Hematopoietic multipotent progenitor cell treated with erythropoietin and hydrocortisone succinate and interleukin-3 and kit ligand, for 8 days (in vitro differentiated cells): ENCODE measurements around the gene MUC12.
"Not testable (repeated sequence)": the region's sequence is repeated elsewhere in the genome, so short reads cannot be mapped to it uniquely, and the experiment has no call there.

Experiments used
- DNase-seq: peaks from one replicate; pipeline ENCODE4 v3.0.0-alpha.2; 2015

Gene MUC12

DNA sequence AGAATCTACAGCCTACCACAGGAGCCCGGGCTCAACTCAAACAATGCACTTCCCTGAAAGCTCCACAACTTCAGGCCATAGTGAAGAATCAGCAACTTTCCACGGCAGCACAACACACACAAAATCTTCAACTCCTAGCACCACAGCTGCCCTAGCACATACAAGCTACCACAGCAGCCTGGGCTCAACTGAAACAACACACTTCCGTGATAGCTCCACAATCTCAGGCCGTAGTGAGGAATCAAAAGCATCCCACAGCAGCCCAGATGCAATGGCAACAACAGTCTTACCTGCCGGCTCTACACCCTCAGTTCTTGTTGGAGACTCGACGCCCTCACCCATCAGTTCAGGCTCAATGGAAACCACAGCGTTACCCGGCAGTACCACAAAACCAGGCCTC, 22.3 kb downstream of the MUC12 start:
- DNase-seq: no peak

DNA sequence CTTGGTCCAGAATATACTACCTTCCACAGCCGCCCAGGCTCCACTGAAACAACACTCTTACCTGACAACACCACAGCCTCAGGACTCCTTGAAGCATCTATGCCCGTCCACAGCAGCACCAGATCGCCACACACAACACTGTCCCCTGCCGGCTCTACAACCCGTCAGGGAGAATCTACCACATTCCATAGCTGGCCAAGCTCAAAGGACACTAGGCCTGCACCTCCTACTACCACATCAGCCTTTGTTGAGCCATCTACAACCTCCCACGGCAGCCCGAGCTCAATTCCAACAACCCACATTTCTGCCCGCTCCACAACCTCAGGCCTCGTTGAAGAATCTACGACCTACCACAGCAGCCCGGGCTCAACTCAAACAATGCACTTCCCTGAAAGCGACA, 22.9 kb downstream of the MUC12 start:
- not testable (repeated sequence) for DNase-seq

DNA sequence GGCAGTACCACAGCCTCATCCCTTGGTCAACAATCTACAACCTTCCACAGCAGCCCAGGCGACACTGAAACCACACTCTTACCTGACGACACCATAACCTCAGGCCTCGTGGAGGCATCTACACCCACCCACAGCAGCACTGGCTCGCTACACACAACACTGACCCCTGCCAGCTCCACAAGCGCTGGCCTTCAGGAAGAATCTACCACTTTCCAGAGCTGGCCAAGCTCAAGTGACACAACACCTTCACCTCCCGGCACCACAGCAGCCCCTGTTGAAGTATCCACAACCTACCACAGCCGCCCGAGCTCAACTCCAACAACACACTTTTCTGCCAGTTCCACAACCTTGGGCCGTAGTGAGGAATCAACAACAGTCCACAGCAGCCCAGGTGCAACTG, 25.3 kb downstream of the MUC12 start:
- DNase-seq: not testable (repeated sequence)

DNA sequence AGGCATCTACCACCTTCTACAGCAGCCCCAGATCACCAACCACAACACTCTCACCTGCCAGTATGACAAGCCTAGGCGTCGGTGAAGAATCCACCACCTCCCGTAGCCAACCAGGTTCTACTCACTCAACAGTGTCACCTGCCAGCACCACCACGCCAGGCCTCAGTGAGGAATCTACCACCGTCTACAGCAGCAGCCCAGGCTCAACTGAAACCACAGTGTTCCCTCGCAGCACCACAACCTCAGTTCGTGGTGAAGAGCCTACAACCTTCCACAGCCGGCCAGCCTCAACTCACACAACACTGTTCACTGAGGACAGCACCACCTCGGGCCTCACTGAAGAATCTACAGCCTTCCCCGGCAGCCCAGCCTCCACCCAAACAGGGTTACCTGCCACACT, 29.2 kb downstream of the MUC12 start:
- not testable (repeated sequence) for DNase-seq

DNA sequence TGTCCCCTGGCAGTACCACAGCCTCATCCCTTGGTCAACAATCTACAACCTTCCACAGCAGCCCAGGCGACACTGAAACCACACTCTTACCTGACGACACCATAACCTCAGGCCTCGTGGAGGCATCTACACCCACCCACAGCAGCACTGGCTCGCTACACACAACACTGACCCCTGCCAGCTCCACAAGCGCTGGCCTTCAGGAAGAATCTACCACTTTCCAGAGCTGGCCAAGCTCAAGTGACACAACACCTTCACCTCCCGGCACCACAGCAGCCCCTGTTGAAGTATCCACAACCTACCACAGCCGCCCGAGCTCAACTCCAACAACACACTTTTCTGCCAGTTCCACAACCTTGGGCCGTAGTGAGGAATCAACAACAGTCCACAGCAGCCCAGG, 30.0 kb downstream of the MUC12 start:
- DNase-seq: not testable (repeated sequence)

DNA sequence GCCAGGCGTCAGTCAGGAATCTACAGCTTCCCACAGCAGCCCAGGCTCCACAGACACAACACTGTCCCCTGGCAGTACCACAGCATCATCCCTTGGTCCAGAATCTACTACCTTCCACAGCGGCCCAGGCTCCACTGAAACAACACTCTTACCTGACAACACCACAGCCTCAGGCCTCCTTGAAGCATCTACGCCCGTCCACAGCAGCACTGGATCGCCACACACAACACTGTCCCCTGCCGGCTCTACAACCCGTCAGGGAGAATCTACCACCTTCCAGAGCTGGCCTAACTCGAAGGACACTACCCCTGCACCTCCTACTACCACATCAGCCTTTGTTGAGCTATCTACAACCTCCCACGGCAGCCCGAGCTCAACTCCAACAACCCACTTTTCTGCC, 30.7 kb downstream of the MUC12 start:
- DNase-seq: not testable (repeated sequence)

DNA sequence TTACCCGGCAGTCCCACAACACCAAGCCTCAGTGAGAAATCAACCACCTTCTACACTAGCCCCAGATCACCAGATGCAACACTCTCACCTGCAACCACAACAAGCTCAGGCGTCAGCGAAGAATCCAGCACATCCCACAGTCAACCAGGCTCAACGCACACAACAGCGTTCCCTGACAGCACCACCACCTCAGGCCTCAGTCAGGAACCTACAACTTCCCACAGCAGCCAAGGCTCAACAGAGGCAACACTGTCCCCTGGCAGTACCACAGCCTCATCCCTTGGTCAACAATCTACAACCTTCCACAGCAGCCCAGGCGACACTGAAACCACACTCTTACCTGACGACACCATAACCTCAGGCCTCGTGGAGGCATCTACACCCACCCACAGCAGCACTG, 33.0 kb downstream of the MUC12 start:
- not testable (repeated sequence) for DNase-seq

DNA sequence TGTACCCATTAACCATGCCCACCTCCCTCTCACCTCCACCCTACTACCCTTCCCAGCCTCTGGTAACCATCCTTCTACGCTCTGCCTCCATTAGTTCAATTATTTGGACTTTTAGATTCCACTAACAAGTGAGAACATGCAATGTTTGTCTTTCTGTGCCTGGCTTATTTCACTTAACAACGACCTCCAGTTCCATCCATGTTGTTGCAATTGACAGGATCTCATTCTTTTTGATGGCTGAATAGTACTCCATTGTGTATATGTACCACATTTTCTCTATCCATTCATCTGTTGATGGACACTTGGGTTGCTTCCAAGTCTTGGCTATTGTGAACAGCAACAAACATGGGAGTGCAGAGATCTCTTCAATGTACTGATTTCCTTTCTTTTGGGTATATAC, 38.0 kb downstream of the MUC12 start:
- not testable (repeated sequence) for DNase-seq

DNA sequence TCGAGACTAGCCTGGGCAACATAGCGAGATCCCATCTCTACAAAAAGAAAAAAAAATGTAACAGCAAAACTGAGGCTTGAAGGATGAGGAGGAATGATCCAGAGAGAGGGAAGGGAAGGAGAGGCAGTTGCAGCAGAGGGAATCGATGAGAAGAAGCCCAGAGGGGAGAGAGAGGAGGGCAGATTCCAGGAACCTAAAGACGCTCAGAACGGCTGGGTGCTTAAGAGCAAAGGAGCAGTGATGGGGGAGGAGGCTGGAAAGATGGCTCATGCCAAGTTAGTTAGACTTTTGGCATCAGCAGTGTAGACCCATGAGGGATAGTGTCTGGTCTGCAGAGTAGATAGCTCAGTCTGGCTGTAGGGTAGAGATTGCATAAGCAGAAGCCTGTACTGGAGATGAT, 40.3 kb downstream of the MUC12 start:
- DNase-seq: no peak

DNA sequence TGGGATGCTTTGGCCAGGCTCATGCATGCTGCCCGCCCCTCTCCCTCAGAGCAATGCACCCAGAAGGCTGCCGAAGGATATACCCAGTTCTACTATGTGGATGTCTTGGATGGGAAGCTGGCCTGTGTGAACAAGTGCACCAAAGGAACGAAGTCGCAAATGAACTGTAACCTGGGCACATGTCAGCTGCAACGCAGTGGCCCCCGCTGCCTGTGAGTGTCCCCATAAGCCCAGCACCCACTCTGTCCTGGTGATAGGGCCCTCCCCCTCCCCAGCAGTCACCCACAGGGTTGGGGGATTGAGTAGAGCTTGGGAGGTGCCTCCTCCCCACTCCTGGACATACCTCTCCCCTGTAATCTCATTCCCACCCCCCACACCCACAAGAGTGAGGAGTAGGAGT, 43.6 kb downstream of the MUC12 start:
- DNase-seq: no peak

DNA sequence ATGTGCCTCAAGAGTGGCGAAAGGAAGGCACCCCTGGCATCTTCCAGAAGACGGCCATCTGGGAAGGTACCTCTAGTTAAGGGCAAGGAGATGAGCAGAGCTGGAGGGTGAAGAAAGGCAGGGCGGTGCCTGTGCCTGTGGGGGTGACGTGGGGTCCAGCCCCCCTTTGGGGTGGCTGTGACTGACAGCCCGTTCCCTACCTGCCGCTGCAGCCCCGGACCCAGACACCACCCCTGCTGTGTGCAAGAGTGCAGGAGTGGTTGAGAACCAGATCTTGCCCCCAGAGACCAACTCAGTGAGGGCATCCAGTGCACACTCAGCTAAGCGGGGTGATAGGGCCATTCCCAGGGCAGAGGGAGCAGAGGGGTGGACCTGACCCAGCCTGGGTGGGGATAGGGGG, 46.3 kb downstream of the MUC12 start:
- DNase-seq: no peak

DNA sequence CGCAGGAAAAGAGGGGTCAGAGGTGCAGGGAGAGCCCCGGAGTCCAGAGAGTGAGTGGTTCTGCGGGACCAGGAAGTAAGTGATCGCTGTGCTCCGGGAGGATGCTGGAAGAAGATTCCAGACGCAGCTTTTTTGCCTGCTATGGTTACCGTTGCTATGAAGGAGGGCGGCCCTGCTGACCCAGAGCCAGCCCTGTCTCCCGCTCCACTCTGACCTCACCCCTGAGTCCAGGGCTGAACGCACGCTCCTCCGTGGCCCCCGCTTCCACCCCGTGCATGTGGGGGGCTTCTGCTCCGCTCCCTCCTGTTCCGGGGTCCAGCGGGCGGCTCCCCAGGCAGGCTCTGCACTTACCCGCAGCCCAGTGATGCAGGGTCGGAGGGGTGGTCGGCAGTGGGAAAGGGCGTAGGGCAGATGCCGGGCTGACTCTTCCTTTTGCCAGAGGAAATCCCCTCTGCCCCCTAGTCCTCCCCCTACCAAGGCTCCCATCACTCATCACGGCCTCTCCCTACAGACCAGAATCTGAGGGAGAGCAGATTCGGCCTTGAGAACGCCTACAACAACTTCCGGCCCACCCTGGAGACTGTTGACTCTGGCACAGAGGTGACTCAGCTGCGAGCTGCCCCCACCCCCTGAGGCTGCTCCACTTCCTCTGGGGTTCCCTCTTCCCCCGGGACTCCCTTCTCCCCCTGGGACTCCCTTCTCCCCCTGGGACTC, 47.9 kb downstream of the MUC12 start:
- peak; percentile 35 for DNase-seq

DNA sequence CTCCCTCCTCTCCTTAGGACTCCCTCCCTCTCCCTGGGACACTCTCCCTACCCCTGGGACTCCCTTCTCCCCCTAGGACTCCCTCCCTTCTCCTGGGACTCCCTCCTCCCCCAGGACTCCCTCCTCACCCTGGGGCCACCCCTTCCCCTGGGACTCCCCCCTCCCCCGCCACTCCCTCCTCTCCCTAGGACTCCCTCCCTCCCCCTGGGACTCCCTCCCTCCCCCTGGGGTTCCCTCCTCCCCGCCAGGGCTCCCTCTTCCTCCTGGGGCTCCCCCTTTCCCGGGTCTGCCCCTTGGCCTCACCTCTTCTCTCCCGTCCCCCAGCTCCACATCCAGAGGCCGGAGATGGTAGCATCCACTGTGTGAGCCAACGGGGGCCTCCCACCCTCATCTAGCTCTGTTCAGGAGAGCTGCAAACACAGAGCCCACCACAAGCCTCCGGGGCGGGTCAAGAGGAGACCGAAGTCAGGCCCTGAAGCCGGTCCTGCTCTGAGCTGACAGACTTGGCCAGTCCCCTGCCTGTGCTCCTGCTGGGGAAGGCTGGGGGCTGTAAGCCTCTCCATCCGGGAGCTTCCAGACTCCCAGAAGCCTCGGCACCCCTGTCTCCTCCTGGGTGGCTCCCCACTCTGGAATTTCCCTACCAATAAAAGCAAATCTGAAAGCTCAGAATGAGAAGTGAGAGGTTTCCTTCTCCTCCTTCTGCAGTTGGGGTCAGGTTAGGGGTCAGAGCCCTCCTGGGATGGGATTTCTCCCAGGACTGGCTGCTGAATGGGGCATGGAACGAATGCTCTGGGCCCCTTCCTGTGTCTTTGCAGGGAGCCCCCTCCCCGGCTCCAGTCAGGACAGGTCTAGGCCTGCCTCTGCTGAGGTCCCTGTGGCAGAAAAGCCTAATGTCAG, 49.2 kb downstream of the MUC12 start:
- DNase-seq: no peak

DNA sequence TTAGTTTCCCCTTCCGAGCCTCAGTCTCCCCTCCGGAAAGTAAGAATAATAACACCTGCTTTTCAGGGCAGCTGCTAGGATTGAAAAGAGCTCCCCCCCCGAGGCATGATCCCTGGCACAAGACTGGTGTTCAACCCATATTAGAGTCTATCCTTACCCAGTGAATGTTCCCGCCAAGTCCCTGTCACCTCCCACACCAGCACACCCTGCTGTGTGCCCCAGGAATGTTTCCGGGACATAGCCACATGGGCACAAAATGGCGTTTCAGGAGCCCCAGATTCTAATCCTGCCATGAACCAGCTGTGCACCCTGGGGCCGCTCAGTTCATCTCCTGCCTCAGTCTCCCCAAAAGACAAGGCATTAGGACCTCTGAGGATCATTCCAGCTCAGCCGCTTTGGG, 51.1 kb downstream of the MUC12 start:
- DNase-seq: no peak

DNA sequence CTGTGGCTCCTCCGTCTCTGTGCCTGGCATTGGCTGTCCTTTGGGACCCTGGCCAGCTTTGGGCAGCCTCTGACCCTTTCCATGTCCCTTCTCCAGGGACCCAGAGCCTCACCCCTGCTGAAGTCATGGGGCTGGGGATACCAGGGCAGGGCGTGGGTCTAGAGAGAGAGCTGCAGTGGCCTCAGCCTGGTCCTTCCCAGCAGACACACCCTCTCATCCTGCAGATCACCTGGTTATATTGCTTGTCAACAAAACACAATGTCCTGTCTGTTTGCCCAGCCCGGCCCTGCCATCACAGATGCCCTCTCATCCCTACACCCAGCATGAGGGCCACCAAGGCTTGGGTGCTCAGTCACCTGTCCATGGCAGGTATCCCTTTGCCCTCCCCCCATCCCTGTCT, 52.3 kb downstream of the MUC12 start:
- DNase-seq: no peak

DNA sequence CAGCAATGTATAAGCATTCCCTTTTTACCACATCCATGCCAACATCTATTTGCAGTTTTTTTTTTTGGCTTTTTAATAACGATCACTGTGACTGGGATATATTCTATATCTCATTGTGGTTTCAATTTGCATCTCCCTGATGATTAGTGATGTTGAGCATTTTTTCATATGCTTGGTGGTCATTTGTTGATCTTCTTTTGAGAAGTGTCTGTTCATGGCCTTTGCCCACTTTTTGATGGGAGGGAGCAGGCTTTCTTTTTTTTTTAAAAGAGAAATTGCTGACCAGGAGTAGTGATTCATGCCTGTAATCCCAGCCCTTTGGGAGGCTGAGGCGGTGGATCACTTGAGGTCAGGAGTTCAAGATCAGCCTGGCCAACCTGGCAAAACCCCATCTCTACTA, 54.5 kb downstream of the MUC12 start:
- no peak for DNase-seq

DNA sequence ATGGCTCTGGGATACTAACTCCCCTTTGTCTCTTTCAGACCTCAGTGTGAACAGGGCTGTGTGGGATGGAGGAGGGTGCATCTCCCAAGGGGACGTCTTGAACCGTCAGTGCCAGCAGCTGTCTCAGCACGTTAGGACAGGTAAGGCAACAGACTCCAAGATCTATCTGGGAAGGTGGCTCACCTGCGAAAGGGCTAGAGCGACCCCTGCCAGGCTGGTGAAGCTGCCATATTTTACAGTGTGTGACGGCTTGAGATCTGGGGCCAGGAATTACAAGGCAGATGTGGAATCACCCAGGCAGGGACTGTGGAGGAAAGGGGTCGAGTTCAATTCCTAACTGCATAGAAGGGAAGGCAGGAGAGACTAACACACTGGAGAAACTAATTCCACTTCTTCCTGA, 61.7 kb downstream of the MUC12 start:
- no peak for DNase-seq

DNA sequence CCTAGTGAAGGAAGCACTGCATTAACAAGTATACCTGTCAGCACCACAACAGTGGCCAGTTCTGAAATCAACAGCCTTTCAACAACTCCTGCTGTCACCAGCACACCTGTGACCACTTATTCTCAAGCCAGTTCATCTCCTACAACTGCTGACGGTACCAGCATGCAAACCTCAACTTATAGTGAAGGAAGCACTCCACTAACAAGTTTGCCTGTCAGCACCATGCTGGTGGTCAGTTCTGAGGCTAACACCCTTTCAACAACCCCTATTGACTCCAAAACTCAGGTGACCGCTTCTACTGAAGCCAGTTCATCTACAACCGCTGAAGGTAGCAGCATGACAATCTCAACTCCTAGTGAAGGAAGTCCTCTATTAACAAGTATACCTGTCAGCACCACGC, 66.6 kb downstream of the MUC12 start:
- no peak for DNase-seq

DNA sequence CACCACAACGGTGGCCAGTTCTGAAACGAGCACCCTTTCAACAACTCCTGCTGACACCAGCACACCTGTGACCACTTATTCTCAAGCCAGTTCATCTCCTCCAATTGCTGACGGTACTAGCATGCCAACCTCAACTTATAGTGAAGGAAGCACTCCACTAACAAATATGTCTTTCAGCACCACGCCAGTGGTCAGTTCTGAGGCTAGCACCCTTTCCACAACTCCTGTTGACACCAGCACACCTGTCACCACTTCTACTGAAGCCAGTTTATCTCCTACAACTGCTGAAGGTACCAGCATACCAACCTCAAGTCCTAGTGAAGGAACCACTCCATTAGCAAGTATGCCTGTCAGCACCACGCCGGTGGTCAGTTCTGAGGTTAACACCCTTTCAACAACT, 71.9 kb downstream of the MUC12 start:
- DNase-seq: not testable (repeated sequence)

DNA sequence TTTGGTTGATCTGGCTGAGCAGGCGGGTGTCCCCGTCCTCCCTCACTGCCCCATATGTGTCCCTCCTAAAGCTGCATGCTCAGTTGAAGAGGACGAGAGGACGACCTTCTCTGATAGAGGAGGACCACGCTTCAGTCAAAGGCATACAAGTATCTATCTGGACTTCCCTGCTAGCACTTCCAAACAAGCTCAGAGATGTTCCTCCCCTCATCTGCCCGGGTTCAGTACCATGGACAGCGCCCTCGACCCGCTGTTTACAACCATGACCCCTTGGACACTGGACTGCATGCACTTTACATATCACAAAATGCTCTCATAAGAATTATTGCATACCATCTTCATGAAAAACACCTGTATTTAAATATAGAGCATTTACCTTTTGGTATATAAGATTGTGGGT, 89.0 kb downstream of the MUC12 start:
- peak; percentile 49 for DNase-seq

DNA sequence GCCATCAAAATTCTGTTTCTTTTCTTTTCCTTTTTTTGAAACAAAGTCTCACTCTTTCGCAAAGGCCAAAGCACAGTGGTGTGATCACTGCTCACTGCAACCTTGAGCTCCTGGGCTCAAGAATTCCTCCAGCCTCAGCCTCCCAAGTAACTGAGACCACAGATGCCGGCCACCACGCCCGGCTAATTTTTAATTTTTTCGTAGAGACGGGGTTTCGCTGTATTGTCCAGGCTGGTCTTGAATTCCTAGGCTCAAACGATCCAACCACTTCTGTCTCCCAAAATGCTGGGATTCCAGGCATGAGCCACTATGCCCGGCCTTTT, 90.2 kb downstream of the MUC12 start:
- no peak for DNase-seq

DNA sequence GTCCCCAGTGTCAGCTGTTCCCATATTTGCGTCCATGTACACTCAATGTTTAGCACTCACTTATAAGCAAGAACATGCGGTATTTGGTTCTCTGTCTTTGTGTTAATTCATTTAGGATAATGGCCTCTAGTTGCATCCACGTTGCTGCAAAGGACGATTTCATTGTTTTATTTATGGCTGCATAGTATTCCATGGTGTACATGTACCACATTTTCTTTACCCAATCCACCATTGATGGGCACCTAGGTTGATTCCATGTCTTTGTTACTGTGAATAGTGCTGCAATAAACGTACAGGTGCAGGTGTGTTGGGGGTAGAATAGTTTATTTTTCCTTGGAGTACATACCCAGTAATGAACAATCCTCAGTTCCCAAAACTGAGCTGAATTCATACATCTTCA, 91.6 kb downstream of the MUC12 start:
- no peak for DNase-seq

DNA sequence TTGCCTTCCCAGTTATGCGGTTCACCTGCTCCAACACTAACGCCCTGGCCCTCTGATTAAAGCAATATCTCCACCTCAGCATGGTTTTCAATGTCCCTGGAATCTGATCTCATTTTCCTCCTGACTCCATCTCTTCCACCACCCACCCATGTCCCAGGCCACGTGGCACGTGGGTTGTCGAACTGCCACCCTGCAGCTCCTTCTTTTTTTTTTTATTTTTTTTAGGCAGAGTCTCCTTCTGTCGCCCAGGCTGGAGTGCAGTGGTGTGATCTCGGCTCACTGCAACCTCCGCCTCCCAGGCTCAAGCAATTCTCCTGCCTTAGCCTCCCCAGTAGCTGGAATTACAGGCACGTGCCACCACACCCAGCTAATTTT, 94.8 kb downstream of the MUC12 start:
- DNase-seq: not testable (repeated sequence)

DNA sequence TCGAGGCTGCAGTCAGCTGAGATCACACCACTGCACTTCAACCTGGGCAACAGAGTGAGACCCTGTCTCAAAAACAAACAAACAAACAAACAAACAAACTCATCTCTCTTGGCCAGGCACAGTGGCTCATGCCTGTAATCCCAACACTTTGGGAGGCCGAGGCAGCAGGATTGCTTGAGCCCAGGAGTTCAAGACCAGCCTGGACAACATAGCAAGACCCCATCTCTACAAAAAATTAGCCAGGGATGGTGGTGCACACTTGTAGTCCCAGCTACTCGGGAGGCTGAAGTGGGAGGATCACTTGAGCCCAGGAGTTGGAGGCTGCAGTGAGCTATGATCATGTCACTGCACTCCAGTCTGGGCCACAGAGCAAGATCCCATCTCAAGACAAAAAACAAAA, 95.8 kb downstream of the MUC12 start:
- not testable (repeated sequence) for DNase-seq
